ENCODE data around the gene ZFYVE28. TPM values are rescaled to one million over a fixed set of nuclear protein-coding genes. Genes with fewer than 3 reads are reported as not detected.
A peak's percentile ranks its signal among the peaks of the same experiment; 100 is the strongest.

ZFYVE28 gene
- total RNA-seq, 3 donors from 2014 or later: 32.4 to 56.4 (median 42.9) TPM

- no peak for TF ChIP-seq CTCF (IDR thresholded peaks at IDR 0.05)
- Histone ChIP-seq H3K9me3 (no peaks in the 10 kb centered on the region), H3K4me1 (ENCODE audit: low read depth) (peaks cover 23% of the 10 kb centered on the region), H3K4me3 (no peak overlapping the region), H3K36me3 (ENCODE audit: low read depth) (peaks cover 5% of the 10 kb centered on the region)
- ATAC-seq (no peak), DNase-seq (peak; percentile 2 to 52 (median 27))
- intact Hi-C loops (cut with DNase I, micrococcal nuclease): no loop called here
These were observed 160.1 kb downstream of the ZFYVE28 start for GRCh38 chr4:2258091-2259035.

- intact Hi-C loops (cut with DNase I, micrococcal nuclease): no loop called here
- peaks cover 5% of the 10 kb centered on the region for H3K36me3 ChIP-seq (ENCODE audit: low read depth)
- no peaks in the 10 kb centered on the region for H3K9me3 ChIP-seq
- no peak overlapping the region for H3K4me3 ChIP-seq
- DNase-seq: peak; percentile 1 to 29 (median 17)
- peaks cover 21% of the 10 kb centered on the region for H3K4me1 ChIP-seq (ENCODE audit: low read depth)
- TF ChIP-seq CTCF (IDR thresholded peaks at IDR 0.05): no peak
- ATAC-seq: no peak
These were observed 160.9 kb downstream of the ZFYVE28 start for GRCh38 chr4:2257361-2258081.

- Histone ChIP-seq H3K9me3 (no peaks in the 10 kb centered on the region), H3K4me3 (no peak overlapping the region), H3K36me3 (ENCODE audit: low read depth) (peaks cover under 1% of the 10 kb centered on the region), H3K4me1 (ENCODE audit: low read depth) (peaks cover 19% of the 10 kb centered on the region)
- DNase-seq (peak; percentile 1 to 56 (median 27)), ATAC-seq (no peak)
- no peak for TF ChIP-seq CTCF (IDR thresholded peaks at IDR 0.05)
- intact Hi-C loops (cut with DNase I, micrococcal nuclease): no loop called here
These were observed 161.7 kb downstream of the ZFYVE28 start for GRCh38 chr4:2256781-2257191.

GRCh38 chr4:2256156-2256731 lies 162.2 kb downstream of the ZFYVE28 start:
- no peaks in the 10 kb centered on the region for H3K9me3 ChIP-seq
- peaks cover 3% of the 10 kb centered on the region for H3K36me3 ChIP-seq (ENCODE audit: low read depth)
- ATAC-seq (no peak), DNase-seq (peak; percentile 2 to 56 (median 31))
- no peak overlapping the region for H3K4me3 ChIP-seq
- peaks cover 19% of the 10 kb centered on the region for H3K4me1 ChIP-seq (ENCODE audit: low read depth)
- TF ChIP-seq CTCF (IDR thresholded peaks at IDR 0.05): no peak
- intact Hi-C loops (cut with DNase I, micrococcal nuclease): no loop called here

- peaks cover 3% of the 10 kb centered on the region for H3K36me3 ChIP-seq (ENCODE audit: low read depth)
- ATAC-seq: no peak
- no peaks in the 10 kb centered on the region for H3K9me3 ChIP-seq
These were observed 162.8 kb downstream of the ZFYVE28 start for GRCh38 chr4:2255501-2256155.

More at GRCh38 chr4:2255501-2256155, 162.8 kb downstream of the ZFYVE28 start:
- TF ChIP-seq CTCF (IDR thresholded peaks at IDR 0.05): no peak
- Histone ChIP-seq H3K4me3 (no peak overlapping the region), H3K4me1 (ENCODE audit: low read depth) (peaks cover 15% of the 10 kb centered on the region)
- intact Hi-C loops (cut with DNase I, micrococcal nuclease): no loop called here
- peak; percentile 7 to 55 (median 25) for DNase-seq

Measured in mucosa of descending colon (tissue), 3 donors.